Mononuclear cell (primary cell): ENCODE results near the gene ZNHIT3. TPM values are rescaled to one million over a fixed set of nuclear protein-coding genes. Genes with fewer than 3 reads are reported as not detected.
A peak's percentile ranks its signal among the peaks of the same experiment; 100 is the strongest.

Experiments
- H3K27me3 ChIP-seq: 2 replicates; pipeline ENCODE4 v1.6.0; 2011; ENCODE audit warnings: low read length, control low read depth; ENCODE audit not compliant: insufficient read depth
- H3K4me1 ChIP-seq: 2 replicates; pipeline ENCODE4 v1.5.1; 2011; ENCODE audit warnings: mild to moderate bottlenecking, low read length, control low read depth; ENCODE audit not compliant: insufficient read depth
- H3K4me3 ChIP-seq: 2 replicates; pipeline ENCODE4 v1.5.1; 2011; ENCODE audit warnings: mild to moderate bottlenecking, low read length, moderate library complexity
- H3K9me3 ChIP-seq: 2 replicates; pipeline ENCODE4 v1.5.1; 2011; ENCODE audit warnings: low read depth, mild to moderate bottlenecking, control low read depth, low read length
- total RNA-seq: library from RNA; depleted of rRNA; stranded (reverse); fragments of >200 nt; gene quantifications from one replicate; pipeline ENCODE4 v1.2.3, GENCODE V29; 2012

The ZNHIT3 gene
- total RNA-seq, 1 donor = 42.8 TPM

- H3K4me1 ChIP-seq = peaks cover 48% of the 10 kb centered on the region
- no peaks in the 10 kb centered on the region for H3K27me3 ChIP-seq
- H3K9me3 ChIP-seq = no peaks in the 10 kb centered on the region
- H3K4me3 ChIP-seq = peak overlapping the region; percentile 93
Observed at GRCh38 chr17:36545077-36545464, 58.6 kb downstream of the ZNHIT3 start.

Other genes with a start within 250 kb of the ZNHIT3 start
- not detected for gene TBC1D3I, start 222.1 kb upstream of the ZNHIT3 start, total RNA-seq
- not detected for gene TBC1D3G, start 162.8 kb upstream of the ZNHIT3 start, total RNA-seq
- not detected for gene TBC1D3H, start 98.2 kb upstream of the ZNHIT3 start, total RNA-seq
- gene MYO19, start 48.2 kb downstream of the ZNHIT3 start, total RNA-seq = 36.8 TPM
- gene PIGW, start 48.3 kb downstream of the ZNHIT3 start, total RNA-seq = 2.6 TPM
- 177 TPM for gene GGNBP2, start 58.2 kb downstream of the ZNHIT3 start, total RNA-seq
- gene DHRS11, start 105.2 kb downstream of the ZNHIT3 start, total RNA-seq = 1.8 TPM
- gene MRM1, start 114.9 kb downstream of the ZNHIT3 start, total RNA-seq = 1.5 TPM